Endothelial cell (in vitro differentiated cells): ENCODE measurements around the gene ST8SIA1. TPM values are rescaled to one million over a fixed set of nuclear protein-coding genes. Genes with fewer than 3 reads are reported as not detected.

Experiments
- DNase-seq: peaks from one replicate; pipeline ENCODE4 v3.0.0; 2021; ENCODE audit warnings: low spot score
- H3K27ac Mint-ChIP-seq: one replicate; pipeline ENCODE4 v1.8.0; 2021; ENCODE audit warnings: mixed read lengths, inconsistent platforms; ENCODE audit not compliant: unreplicated experiment
- H3K27me3 Mint-ChIP-seq: one replicate; pipeline ENCODE4 v1.8.0; 2021; ENCODE audit warnings: mild to moderate bottlenecking, moderate library complexity, mixed read lengths, inconsistent platforms; ENCODE audit not compliant: unreplicated experiment
- H3K36me3 Mint-ChIP-seq: one replicate; pipeline ENCODE4 v1.8.0; 2021; ENCODE audit warnings: mild to moderate bottlenecking, low read depth, mixed read lengths, inconsistent platforms; ENCODE audit not compliant: unreplicated experiment
- H3K4me1 Mint-ChIP-seq: one replicate; pipeline ENCODE4 v1.8.0; 2021; ENCODE audit warnings: mild to moderate bottlenecking, mixed read lengths, inconsistent platforms; ENCODE audit not compliant: unreplicated experiment
- H3K4me3 Mint-ChIP-seq: one replicate; pipeline ENCODE4 v1.8.0; 2021; ENCODE audit warnings: mild to moderate bottlenecking, mixed read lengths, inconsistent platforms; ENCODE audit not compliant: unreplicated experiment
- H3K9me3 Mint-ChIP-seq: one replicate; pipeline ENCODE4 v1.8.0; 2021; ENCODE audit warnings: mixed read lengths, inconsistent platforms; ENCODE audit not compliant: unreplicated experiment
- CTCF ChIP-seq: fragments of 200-600 bp; sonication (generic); IDR thresholded peaks from one replicate; pipeline ENCODE4 v1.5.0; 2021; ENCODE audit warnings: antibody characterized with exemption; ENCODE audit not compliant: unreplicated experiment
- total RNA-seq: library from RNA; stranded (reverse); fragmentation: NEBNext Ultra II Directional; extraction: Animal tissue kit (Norgen Biotek cat#: 25700); gene quantifications from one replicate; pipeline ENCODE4 v1.2.1, GENCODE V29; 2021; ENCODE audit not compliant: unreplicated experiment

Gene ST8SIA1
- total RNA-seq, 1 donor from 2014 or later, result 0.77 TPM

- DNase-seq, result no peak
- H3K4me1 Mint-ChIP-seq, result no peaks in the 10 kb centered on the region
- no peaks in the 10 kb centered on the region for H3K27me3 Mint-ChIP-seq
- H3K4me3 Mint-ChIP-seq, result no peak overlapping the region
- no peak for TF ChIP-seq CTCF
- H3K36me3 Mint-ChIP-seq, result no peaks in the 10 kb centered on the region
- no peak overlapping the region for H3K27ac Mint-ChIP-seq
- no peaks in the 10 kb centered on the region for H3K9me3 Mint-ChIP-seq
These were observed 104.2 kb downstream of the ST8SIA1 start for GRCh38 chr12:22230280-22230794.

GRCh38 chr12:22229652-22230279 is 104.7 kb downstream of the ST8SIA1 start:
- no peaks in the 10 kb centered on the region for H3K27me3 Mint-ChIP-seq
- no peak overlapping the region for H3K4me3 Mint-ChIP-seq
- TF ChIP-seq CTCF, result no peak
- DNase-seq, result no peak
- no peaks in the 10 kb centered on the region for H3K4me1 Mint-ChIP-seq
- H3K9me3 Mint-ChIP-seq, result no peaks in the 10 kb centered on the region
- H3K27ac Mint-ChIP-seq, result no peak overlapping the region
- no peaks in the 10 kb centered on the region for H3K36me3 Mint-ChIP-seq

GRCh38 chr12:22228022-22228875 is 106.3 kb downstream of the ST8SIA1 start:
- H3K4me1 Mint-ChIP-seq, result no peaks in the 10 kb centered on the region
- no peak overlapping the region for H3K4me3 Mint-ChIP-seq
- H3K9me3 Mint-ChIP-seq, result no peaks in the 10 kb centered on the region
- no peak for TF ChIP-seq CTCF
- H3K27me3 Mint-ChIP-seq, result no peaks in the 10 kb centered on the region
- H3K27ac Mint-ChIP-seq, result no peak overlapping the region
- DNase-seq, result no peak
- H3K36me3 Mint-ChIP-seq, result no peaks in the 10 kb centered on the region

- no peak for TF ChIP-seq CTCF
- Mint-ChIP-seq H3K9me3 (no peaks in the 10 kb centered on the region), H3K4me1 (no peaks in the 10 kb centered on the region), H3K27ac (no peak overlapping the region), H3K4me3 (no peak overlapping the region), H3K36me3 (no peaks in the 10 kb centered on the region), H3K27me3 (no peaks in the 10 kb centered on the region)
- no peak for DNase-seq
These were observed 111.2 kb downstream of the ST8SIA1 start for GRCh38 chr12:22223356-22223755.

- H3K9me3 Mint-ChIP-seq, result no peaks in the 10 kb centered on the region
- H3K4me1 Mint-ChIP-seq, result no peaks in the 10 kb centered on the region
- H3K36me3 Mint-ChIP-seq, result no peaks in the 10 kb centered on the region
- TF ChIP-seq CTCF, result no peak
- no peak overlapping the region for H3K4me3 Mint-ChIP-seq
- H3K27ac Mint-ChIP-seq, result no peak overlapping the region
- H3K27me3 Mint-ChIP-seq, result no peaks in the 10 kb centered on the region
- DNase-seq, result no peak
These were observed 117.0 kb downstream of the ST8SIA1 start for GRCh38 chr12:22217556-22217955.
